Stimulated activated CD8-positive, alpha-beta memory T cell treated with anti-CD3 and anti-CD28 coated beads, Interleukin-2, amount 100 ng/mL, for 48 hours (primary cell): Measurements from ENCODE around the gene C1GALT1C1.
"Not testable (repeated sequence)": the region's sequence is repeated elsewhere in the genome, so short reads cannot be mapped to it uniquely, and the experiment has no call there.

Source experiments
- DNase-seq, 2 donors: peaks; one replicate each; pipeline ENCODE4 v3.0.0-alpha.2; 2020; ENCODE audit warnings: low read depth in 2 of 2

Gene C1GALT1C1

DNA sequence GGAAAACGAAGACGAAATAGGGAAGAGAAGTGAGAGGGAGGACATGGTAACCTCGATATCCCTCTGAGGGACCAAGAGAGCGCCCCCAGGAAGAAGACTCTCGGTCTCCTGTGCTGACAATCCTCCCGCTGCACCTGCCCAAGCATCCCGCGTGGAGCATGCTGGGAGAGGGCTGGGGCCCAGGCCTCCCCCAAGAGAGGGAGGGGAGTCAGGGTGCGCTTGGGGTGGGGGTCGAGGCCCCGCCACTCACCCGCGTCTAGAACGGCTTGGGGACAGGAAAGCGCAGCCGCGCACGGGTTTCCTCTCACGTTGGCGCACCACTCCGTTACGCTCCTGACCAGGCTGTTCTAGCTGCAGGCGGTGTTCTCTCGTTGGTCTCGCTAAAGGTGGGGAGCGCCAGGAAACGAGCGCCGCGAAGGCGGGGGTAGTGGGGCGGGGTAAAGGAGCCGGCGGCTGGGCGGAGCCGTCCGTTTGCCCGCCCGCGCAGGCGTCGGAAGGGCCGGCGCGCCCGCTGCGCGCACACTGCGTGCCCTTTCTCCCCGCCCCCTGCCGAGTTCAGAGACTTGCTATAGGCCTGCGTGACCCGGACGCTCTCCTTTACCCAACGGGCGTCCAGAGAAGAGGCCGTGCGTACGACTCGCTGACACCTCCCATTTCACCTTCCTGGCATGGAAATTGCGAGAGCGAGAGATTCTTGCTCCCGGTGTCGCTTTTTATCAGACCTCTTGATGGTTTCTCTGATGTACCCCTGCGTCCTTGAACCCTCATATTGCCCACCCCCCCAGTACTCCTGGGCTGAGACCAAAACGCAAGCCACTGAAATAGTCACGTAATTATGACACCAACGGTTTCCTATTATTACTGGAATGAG, at the start of gene C1GALT1C1:
Gene C1GALT1C1, minus strand, starts transcription at position 388 of the 871 bp plus-strand sequence. CDS start 2,888 bp downstream, outside the sequence.
- peak; percentile 78 to 81 for DNase-seq

DNA sequence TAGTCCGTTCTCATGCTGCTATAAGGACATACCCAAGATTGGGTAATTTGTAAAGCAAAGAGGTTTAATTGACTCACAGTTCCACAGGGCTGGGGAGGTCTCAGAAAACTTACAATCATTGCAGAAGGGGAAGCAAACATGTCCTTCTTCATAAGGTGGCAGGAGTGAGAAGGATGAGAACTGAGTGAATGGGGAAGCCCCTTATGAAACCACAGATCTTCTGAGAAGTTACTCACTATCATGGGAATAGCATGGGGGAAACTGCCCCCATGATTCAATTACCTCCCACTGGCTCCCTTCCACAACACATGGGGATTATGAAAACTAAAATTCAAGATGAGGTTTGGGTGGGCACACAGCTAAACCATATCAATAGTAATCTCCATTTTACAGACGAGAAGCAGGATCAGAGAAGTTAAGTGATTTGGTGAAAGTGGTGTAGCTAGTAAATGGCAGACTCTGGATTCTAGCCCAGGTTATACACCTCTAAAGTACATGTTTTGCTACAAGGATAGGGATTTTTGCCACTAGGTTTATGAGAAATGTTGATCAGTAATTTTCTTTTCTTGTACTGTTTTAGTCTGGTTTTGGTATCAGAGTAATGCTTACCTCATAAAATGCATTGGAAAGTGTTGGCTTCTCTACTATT, 47.3 kb upstream of the C1GALT1C1 start:
- no peak for DNase-seq

GRCh38 chrX:120672841-120673530, 43.1 kb upstream of the C1GALT1C1 start:
- no peak for DNase-seq

- DNase-seq: no peak
These were observed 42.5 kb upstream of the C1GALT1C1 start for GRCh38 chrX:120672389-120672788.

DNA sequence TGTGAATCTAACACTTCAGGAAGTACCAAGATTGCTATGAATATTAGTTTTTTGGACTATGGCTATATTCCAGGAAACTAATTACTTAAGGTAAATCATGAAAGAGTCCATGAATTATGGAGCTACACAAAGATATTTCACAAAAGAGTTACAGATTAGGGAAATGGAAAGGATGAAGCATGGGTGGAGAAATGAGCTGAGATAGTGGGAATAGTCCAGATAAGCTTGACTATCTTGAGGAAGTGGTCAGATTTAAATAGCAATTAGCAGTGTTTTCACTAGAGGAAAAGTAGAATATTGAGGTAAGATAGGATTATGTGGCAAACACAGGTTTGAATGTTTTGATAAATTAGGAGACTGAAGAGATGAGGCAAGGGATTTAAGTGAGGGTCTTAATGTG, 42.1 kb upstream of the C1GALT1C1 start:
- no peak for DNase-seq

GRCh38 chrX:120668357-120668756, 38.5 kb upstream of the C1GALT1C1 start:
- DNase-seq: no peak

DNA sequence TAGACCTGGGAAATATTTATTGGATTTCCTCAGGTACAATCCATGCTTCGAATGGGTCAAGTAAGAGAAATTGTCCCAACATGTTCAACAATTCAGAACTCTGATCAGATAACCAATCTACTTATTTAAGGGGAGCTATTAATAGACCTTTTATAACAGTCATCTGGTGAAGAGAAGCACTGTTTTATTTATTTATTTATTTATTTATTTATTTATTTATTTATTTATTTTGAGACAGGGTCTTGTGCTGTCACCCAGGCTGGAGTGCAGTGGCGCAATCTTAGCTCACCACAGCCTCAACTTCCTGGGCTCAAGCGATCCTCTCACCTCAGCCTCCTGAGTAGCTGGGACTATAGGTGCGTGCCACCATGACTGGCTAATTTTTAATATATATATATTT, 34.7 kb upstream of the C1GALT1C1 start:
- not testable (repeated sequence) for DNase-seq

DNA sequence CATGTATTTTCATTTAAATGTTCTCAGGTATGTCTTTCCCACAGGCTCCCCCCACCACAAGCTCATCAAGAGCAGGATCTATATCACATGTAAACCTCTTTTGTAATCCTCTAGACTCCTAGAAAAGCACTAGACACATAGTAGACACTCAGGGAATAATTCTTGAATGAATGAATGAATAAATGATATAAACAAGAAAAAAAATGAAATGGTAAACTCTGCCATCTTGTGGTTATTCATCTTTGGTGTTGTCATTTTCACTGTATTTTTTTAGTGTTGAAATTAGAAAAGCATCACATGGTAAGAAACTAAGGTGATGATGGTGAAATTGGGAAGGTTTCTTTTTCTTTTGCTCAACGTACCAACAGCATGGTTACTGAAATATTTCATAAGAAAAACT, 34.2 kb upstream of the C1GALT1C1 start:
- no peak for DNase-seq

DNA sequence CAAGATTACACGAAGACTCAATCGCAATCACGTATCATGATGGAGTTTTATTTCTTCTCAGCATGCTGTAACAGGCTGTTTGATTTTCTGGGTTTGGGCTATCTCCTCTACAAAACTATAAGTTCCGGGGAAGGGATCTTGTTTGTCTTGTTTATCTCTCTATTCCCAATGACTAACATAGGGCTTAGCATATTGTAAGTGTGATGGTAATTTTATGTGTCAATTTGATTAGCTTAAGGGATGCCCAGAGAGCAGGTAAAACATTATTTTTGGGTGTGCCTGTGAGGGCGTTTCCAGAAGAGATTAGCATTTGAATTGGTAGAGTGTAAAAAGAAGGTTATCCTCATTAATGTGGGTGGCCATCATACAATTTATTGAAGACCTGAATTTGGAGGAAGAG, 32.8 kb upstream of the C1GALT1C1 start:
- no peak for DNase-seq

GRCh38 chrX:120660637-120661036, 30.8 kb upstream of the C1GALT1C1 start:
- DNase-seq: no peak

DNA sequence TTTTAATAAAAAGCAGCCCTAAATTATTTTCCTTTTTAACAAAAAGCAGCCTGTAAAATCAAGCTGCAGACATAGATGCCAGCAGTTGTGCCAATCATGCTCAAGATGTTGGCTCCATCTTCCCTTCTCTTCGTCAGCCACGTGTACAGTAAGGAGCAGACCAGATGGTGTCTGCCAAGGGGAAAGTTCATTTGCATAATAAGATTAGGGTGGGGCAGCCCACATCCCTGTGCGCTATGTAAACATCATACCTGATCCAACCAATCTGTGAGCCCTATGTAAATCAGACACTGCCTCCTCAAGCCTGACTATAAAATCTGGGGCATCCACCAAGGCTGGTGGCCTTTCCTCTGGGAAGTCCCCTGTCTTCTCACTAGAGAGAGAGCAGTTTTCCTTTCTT, 23.1 kb upstream of the C1GALT1C1 start:
- DNase-seq: no peak

DNA sequence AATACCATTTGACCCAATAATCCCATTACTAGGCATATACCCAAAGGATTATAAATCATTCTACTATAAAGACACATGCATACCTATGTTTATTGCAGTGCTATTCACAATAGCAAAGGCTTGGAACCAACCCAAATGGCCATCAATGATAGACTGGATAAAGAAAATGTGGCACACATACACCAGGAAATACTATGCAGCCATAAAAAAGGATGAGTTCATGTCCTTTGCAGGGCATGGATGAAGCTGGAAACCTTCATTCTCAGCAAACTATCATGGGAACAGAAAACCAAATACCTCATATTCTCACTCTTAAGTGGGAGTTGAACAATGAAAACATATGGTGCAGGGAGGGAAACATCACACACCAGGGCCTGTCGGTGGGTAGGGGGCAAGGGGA, 22.4 kb upstream of the C1GALT1C1 start:
- not testable (repeated sequence) for DNase-seq

DNA sequence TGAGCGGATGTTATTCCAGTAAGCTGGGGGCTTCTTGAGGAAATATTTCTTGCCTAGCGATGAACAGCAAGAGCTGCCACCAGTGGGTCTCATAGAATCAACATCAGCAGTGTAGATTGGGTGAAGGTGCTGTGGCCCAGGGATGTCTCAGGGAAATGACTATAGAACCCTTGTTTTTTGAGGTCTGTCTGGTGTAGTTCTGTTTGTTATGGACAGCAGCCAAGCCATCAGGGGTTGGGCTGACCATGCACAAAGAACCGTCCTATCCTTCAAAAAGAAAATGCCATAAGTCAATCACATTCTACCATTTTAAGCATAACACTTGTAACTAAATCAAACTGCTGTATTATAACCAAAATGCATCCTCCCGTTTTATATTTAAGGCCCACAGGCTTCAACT, 17.3 kb upstream of the C1GALT1C1 start:
- no peak for DNase-seq

GRCh38 chrX:120642871-120643270, 13.0 kb upstream of the C1GALT1C1 start:
- no peak for DNase-seq

DNA sequence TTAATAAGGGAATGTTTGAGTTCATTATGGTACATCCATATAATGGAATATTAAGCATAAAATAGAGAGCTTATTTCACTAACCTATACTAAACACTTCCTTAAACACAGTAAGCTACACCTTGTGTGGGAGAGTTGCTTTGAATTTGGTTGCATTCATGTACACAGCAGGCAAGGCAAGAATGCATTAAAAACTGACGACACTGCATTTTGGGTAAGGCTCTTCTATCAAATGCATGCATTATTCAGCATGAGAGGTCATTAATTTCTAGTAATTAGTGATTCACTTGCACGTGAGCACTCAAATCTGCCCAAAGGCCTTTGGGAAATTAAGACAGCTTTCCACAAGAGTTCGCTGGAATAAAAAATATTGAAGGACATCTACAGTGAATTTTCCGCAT, 8.8 kb upstream of the C1GALT1C1 start:
- DNase-seq: no peak

DNA sequence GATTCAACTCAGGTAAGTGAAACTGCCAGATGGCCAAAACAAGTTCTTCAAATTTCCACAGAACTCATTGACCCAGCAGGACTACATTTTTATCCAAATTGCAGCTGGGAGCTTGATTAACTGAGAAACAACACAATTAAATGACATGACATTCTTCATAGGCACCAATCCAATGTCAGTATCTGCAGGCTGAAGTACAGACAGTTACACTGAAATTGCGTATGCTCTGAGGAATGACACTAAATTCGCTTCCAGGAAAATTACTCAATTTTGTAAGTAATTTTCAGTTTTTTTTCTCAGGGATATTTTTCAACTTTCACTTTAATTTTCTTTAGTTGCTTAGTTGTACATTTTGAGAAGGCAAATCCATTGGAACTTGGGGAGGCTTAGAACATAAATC, 4.5 kb downstream of the C1GALT1C1 start:
- no peak for DNase-seq

DNA sequence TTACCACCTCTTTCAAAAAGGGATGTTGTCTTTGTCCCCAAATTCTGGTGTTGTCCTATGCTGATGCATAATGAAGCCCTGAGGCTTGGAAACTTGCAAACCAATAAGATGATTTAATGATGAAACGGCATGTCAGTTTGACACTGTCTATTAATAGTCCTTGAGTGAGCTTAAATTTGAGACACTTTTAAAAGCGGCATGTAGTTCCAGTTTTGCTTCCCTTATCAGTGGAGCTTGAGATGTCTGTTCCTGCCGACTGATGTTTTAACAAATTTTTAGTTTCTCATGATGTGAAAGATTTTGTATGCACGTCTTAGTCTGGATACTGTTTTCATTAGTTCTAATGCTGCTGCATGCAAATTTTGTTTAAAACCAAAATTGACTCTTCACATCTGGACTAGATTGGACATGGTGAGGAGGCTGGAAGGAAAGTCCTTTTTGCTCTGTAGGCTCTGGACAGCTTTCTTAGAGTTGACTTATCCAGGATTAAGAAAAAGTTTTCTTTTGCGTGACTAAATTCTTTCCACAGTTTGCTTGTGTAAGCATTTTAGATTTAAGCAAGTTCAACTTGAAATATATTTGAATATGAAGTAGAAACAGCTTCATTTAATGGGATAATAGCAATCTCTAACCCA, 11.7 kb downstream of the C1GALT1C1 start:
- DNase-seq: no peak

- DNase-seq: no peak
These were observed 15.0 kb downstream of the C1GALT1C1 start for GRCh38 chrX:120614816-120615215.

DNA sequence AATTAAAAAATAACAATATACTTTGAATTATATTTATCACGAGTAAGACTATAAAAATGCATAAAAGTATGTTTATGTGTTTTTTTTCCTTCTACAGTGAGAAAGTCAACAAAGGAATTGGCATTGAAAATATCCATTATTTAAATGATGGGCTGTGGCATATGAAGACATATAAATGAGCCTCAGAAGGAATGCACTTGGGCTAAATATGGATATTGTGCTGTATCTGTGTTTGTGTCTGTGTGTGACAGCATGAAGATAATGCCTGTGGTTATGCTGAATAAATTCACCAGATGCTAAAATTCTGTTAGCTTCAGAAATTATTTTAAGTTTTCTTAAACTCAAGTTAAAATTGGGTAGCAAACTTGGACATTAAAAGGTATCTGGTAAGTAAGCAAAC, 17.8 kb downstream of the C1GALT1C1 start:
- DNase-seq: no peak

GRCh38 chrX:120604361-120604782, 25.5 kb downstream of the C1GALT1C1 start:
- no peak for DNase-seq

DNA sequence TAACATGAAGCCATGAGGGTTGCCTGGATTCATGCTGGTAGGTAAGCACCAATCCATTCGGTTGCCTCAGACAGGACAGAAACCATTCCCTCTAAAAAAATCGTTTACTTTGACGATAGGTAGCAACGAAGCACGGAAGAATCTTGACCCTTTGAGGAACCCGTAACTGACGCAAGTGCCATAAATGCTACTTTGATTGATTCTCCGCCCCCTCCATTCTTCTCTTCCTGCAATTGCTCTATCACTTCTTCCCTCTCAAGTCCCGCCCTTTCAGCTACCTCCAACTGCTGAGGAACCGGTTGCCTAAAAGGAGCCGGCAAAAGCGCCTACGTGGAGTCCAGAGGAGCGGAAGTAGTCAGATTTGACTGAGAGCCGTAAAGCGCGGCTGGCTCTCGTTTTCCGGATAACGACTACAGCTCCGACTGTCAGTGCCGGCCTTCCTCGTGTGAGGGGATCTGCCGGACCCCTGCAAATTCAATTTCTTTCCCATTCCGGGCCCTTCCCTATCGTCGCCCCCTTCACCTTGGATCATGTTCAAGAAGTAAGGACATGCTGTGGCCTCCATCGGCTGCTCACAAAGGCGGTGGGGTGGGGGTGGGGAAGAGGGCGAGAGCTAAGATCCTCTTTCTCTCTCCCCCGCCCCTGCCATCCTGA, 26.0 kb downstream of the C1GALT1C1 start, which contains the start of gene MCTS1:
Gene MCTS1, plus strand, starts transcription at position 395 of the 654 bp plus-strand sequence. Its CDS starts 136 bp downstream, at position 531.
- DNase-seq: peak; percentile 50 to 59
